WTC11 (cell line): ENCODE measurements around the gene NEBL. TPM values are rescaled to one million over a fixed set of nuclear protein-coding genes. Genes with fewer than 3 reads are reported as not detected.

Source experiments
- ATAC-seq: fragments of 200-7000 bp; cut with Tn5 transposase; 2 replicates; pipeline ENCODE4 v1.10.0; 2021; ENCODE audit warnings: mild to moderate bottlenecking, moderate library complexity
- CTCF ChIA-PET: fragments of 300-600 bp; sonication (Branson Sonifier 250); formaldehyde crosslinking; loops from one replicate; lab custom pipeline; 2021; ENCODE audit warnings: antibody characterized with exemption; lab: Charles Lee
- POLR2A ChIA-PET: fragments of 350-600 bp; sonication (Branson Sonifier 250); formaldehyde crosslinking; loops from one replicate; lab custom pipeline; 2021; ENCODE audit warnings: antibody characterized with exemption; lab: Charles Lee
- DNase-seq: peaks from one replicate; pipeline ENCODE4 v3.0.0; 2021; ENCODE audit warnings: low spot score
- H3K27ac Mint-ChIP-seq: 2 replicates; pipeline ENCODE4 v1.8.0; 2021; ENCODE audit warnings: mixed read lengths
- H3K27me3 Mint-ChIP-seq: 2 replicates; pipeline ENCODE4 v1.8.0; 2021; ENCODE audit warnings: low read depth, mild to moderate bottlenecking, moderate library complexity, mixed read lengths
- H3K36me3 Mint-ChIP-seq: 2 replicates; pipeline ENCODE4 v1.8.0; 2021; ENCODE audit warnings: mixed read lengths
- H3K4me1 Mint-ChIP-seq: 2 replicates; pipeline ENCODE4 v1.8.0; 2022; ENCODE audit warnings: mixed read lengths
- H3K4me3 Mint-ChIP-seq: 2 replicates; pipeline ENCODE4 v1.8.0; 2021; ENCODE audit warnings: mild to moderate bottlenecking, moderate library complexity, mixed read lengths
- H3K9me3 Mint-ChIP-seq: 2 replicates; pipeline ENCODE4 v1.8.0; 2021; ENCODE audit warnings: mixed read lengths
- ATF6 ChIP-seq: sonication (generic); formaldehyde crosslinking; IDR thresholded peaks from 2 replicates; pipeline ENCODE4 v1.8.1; 2023; ENCODE audit warnings: mild to moderate bottlenecking, missing genetic modification reagents
- CBFB ChIP-seq: sonication (generic); formaldehyde crosslinking; IDR thresholded peaks from 2 replicates; pipeline ENCODE4 v1.8.1; 2022; ENCODE audit warnings: mild to moderate bottlenecking, low read depth, missing genetic modification reagents
- E2F5 ChIP-seq: sonication (generic); formaldehyde crosslinking; IDR thresholded peaks from 2 replicates; pipeline ENCODE4 v1.8.1; 2022; ENCODE audit warnings: mild to moderate bottlenecking, moderate library complexity, missing genetic modification reagents
- ESRRA ChIP-seq: sonication (generic); formaldehyde crosslinking; IDR thresholded peaks from 2 replicates; pipeline ENCODE4 v1.8.1; 2022; ENCODE audit warnings: mild to moderate bottlenecking, missing genetic modification reagents, borderline replicate concordance
- FOXJ3 ChIP-seq: sonication (generic); formaldehyde crosslinking; IDR thresholded peaks from 2 replicates; pipeline ENCODE4 v1.9.0; 2021; ENCODE audit warnings: missing genetic modification reagents, mild to moderate bottlenecking, borderline replicate concordance
- GTF2I ChIP-seq: fragments of 250-450 bp; sonication (Bioruptor Pico); conservative IDR thresholded peaks from 2 replicates; pipeline ENCODE4 v1.4.0; 2021; ENCODE audit warnings: mild to moderate bottlenecking
- IRF2 ChIP-seq: sonication (generic); formaldehyde crosslinking; IDR thresholded peaks from 2 replicates; pipeline ENCODE4 v1.8.0; 2022; ENCODE audit warnings: low read depth, missing genetic modification reagents, borderline replicate concordance
- JAZF1 ChIP-seq: fragments of 250-450 bp; sonication (Bioruptor Pico); IDR thresholded peaks from 2 replicates; pipeline ENCODE4 v1.9.0; 2021; ENCODE audit warnings: moderate library complexity, mild to moderate bottlenecking, inconsistent platforms
- RORB ChIP-seq: fragments of 250-450 bp; sonication (Bioruptor Pico); IDR thresholded peaks from 2 replicates; pipeline ENCODE4 v1.9.0; 2021; ENCODE audit warnings: mild to moderate bottlenecking
- ZNF232 ChIP-seq: sonication (generic); formaldehyde crosslinking; IDR thresholded peaks from 2 replicates; pipeline ENCODE4 v1.8.0; 2022; ENCODE audit warnings: mild to moderate bottlenecking, missing genetic modification reagents
- ZNF396 ChIP-seq: fragments of 250-450 bp; sonication (Bioruptor Pico); IDR thresholded peaks from 2 replicates; pipeline ENCODE4 v1.8.0; 2021; ENCODE audit warnings: mild to moderate bottlenecking, moderate library complexity, borderline replicate concordance
- ZNF416 ChIP-seq: fragments of 250-450 bp; sonication (Bioruptor Pico); IDR thresholded peaks from 2 replicates; pipeline ENCODE4 v1.9.0; 2021; ENCODE audit warnings: mild to moderate bottlenecking, inconsistent platforms
- total RNA-seq: library from RNA; stranded (reverse); gene quantifications from 3 replicates; pipeline ENCODE4 v1.2.3, GENCODE V29; 2021
- TF ChIP-seq, protein P1 (sequence below): sonication (generic); formaldehyde crosslinking; IDR thresholded peaks from 2 replicates; pipeline ENCODE4 v1.8.0; 2023; ENCODE audit warnings: missing genetic modification reagents, mild to moderate bottlenecking, borderline replicate concordance
- TF ChIP-seq, protein P2 (sequence below): sonication (generic); formaldehyde crosslinking; IDR thresholded peaks from 2 replicates; pipeline ENCODE4 v1.8.0; 2022; ENCODE audit warnings: missing genetic modification reagents
- TF ChIP-seq, protein P3 (sequence below): fragments of 250-450 bp; sonication (Bioruptor Pico); IDR thresholded peaks from 2 replicates; pipeline ENCODE4 v1.9.0; 2021; ENCODE audit warnings: mild to moderate bottlenecking
- TF ChIP-seq, protein P4 (sequence below): sonication (generic); formaldehyde crosslinking; IDR thresholded peaks from 2 replicates; pipeline ENCODE4 v1.8.1; 2023; ENCODE audit warnings: mild to moderate bottlenecking, missing genetic modification reagents, moderate library complexity

The NEBL gene
- total RNA-seq, 1 experiment from 2014 or later, result 8.9 TPM

GRCh38 chr10:20936396-20936795 is 39.3 kb upstream of the NEBL start (continued):
- TF ChIP-seq, protein P1, sequence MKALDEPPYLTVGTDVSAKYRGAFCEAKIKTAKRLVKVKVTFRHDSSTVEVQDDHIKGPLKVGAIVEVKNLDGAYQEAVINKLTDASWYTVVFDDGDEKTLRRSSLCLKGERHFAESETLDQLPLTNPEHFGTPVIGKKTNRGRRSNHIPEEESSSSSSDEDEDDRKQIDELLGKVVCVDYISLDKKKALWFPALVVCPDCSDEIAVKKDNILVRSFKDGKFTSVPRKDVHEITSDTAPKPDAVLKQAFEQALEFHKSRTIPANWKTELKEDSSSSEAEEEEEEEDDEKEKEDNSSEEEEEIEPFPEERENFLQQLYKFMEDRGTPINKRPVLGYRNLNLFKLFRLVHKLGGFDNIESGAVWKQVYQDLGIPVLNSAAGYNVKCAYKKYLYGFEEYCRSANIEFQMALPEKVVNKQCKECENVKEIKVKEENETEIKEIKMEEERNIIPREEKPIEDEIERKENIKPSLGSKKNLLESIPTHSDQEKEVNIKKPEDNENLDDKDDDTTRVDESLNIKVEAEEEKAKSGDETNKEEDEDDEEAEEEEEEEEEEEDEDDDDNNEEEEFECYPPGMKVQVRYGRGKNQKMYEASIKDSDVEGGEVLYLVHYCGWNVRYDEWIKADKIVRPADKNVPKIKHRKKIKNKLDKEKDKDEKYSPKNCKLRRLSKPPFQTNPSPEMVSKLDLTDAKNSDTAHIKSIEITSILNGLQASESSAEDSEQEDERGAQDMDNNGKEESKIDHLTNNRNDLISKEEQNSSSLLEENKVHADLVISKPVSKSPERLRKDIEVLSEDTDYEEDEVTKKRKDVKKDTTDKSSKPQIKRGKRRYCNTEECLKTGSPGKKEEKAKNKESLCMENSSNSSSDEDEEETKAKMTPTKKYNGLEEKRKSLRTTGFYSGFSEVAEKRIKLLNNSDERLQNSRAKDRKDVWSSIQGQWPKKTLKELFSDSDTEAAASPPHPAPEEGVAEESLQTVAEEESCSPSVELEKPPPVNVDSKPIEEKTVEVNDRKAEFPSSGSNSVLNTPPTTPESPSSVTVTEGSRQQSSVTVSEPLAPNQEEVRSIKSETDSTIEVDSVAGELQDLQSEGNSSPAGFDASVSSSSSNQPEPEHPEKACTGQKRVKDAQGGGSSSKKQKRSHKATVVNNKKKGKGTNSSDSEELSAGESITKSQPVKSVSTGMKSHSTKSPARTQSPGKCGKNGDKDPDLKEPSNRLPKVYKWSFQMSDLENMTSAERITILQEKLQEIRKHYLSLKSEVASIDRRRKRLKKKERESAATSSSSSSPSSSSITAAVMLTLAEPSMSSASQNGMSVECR (CRISPR knock-in tag), result no peak

- no peak for ATAC-seq
- no peak overlapping the region for H3K4me3 Mint-ChIP-seq
- peaks cover 55% of the 10 kb centered on the region for H3K9me3 Mint-ChIP-seq
- peaks cover 37% of the 10 kb centered on the region for H3K36me3 Mint-ChIP-seq
- ChIA-PET CTCF (no interaction called here), POLR2A (no interaction called here)
- DNase-seq, result no peak
- H3K4me1 Mint-ChIP-seq, result no peaks in the 10 kb centered on the region
- no peak overlapping the region for H3K27ac Mint-ChIP-seq
- no peaks in the 10 kb centered on the region for H3K27me3 Mint-ChIP-seq
- TF ChIP-seq GTF2I (no peak), CBFB (no peak), RORB (no peak), JAZF1 (no peak), ZNF416 (no peak), IRF2 (CRISPR knock-in tag) (no peak), ZNF232 (CRISPR knock-in tag) (no peak), ATF6 (CRISPR knock-in tag) (no peak), E2F5 (CRISPR knock-in tag) (no peak), ESRRA (no peak), ZNF396 (CRISPR knock-in tag) (no peak), FOXJ3 (CRISPR knock-in tag) (no peak)
- TF ChIP-seq, protein P1 (CRISPR knock-in tag), result no peak
- TF ChIP-seq, protein P2, sequence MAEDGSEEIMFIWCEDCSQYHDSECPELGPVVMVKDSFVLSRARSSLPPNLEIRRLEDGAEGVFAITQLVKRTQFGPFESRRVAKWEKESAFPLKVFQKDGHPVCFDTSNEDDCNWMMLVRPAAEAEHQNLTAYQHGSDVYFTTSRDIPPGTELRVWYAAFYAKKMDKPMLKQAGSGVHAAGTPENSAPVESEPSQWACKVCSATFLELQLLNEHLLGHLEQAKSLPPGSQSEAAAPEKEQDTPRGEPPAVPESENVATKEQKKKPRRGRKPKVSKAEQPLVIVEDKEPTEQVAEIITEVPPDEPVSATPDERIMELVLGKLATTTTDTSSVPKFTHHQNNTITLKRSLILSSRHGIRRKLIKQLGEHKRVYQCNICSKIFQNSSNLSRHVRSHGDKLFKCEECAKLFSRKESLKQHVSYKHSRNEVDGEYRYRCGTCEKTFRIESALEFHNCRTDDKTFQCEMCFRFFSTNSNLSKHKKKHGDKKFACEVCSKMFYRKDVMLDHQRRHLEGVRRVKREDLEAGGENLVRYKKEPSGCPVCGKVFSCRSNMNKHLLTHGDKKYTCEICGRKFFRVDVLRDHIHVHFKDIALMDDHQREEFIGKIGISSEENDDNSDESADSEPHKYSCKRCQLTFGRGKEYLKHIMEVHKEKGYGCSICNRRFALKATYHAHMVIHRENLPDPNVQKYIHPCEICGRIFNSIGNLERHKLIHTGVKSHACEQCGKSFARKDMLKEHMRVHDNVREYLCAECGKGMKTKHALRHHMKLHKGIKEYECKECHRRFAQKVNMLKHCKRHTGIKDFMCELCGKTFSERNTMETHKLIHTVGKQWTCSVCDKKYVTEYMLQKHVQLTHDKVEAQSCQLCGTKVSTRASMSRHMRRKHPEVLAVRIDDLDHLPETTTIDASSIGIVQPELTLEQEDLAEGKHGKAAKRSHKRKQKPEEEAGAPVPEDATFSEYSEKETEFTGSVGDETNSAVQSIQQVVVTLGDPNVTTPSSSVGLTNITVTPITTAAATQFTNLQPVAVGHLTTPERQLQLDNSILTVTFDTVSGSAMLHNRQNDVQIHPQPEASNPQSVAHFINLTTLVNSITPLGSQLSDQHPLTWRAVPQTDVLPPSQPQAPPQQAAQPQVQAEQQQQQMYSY, result no peak
- TF ChIP-seq, protein P3, sequence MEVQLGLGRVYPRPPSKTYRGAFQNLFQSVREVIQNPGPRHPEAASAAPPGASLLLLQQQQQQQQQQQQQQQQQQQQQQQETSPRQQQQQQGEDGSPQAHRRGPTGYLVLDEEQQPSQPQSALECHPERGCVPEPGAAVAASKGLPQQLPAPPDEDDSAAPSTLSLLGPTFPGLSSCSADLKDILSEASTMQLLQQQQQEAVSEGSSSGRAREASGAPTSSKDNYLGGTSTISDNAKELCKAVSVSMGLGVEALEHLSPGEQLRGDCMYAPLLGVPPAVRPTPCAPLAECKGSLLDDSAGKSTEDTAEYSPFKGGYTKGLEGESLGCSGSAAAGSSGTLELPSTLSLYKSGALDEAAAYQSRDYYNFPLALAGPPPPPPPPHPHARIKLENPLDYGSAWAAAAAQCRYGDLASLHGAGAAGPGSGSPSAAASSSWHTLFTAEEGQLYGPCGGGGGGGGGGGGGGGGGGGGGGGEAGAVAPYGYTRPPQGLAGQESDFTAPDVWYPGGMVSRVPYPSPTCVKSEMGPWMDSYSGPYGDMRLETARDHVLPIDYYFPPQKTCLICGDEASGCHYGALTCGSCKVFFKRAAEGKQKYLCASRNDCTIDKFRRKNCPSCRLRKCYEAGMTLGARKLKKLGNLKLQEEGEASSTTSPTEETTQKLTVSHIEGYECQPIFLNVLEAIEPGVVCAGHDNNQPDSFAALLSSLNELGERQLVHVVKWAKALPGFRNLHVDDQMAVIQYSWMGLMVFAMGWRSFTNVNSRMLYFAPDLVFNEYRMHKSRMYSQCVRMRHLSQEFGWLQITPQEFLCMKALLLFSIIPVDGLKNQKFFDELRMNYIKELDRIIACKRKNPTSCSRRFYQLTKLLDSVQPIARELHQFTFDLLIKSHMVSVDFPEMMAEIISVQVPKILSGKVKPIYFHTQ, result no peak
- TF ChIP-seq, protein P4, sequence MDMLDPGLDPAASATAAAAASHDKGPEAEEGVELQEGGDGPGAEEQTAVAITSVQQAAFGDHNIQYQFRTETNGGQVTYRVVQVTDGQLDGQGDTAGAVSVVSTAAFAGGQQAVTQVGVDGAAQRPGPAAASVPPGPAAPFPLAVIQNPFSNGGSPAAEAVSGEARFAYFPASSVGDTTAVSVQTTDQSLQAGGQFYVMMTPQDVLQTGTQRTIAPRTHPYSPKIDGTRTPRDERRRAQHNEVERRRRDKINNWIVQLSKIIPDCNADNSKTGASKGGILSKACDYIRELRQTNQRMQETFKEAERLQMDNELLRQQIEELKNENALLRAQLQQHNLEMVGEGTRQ, result no peak
Observed at GRCh38 chr10:20935931-20936330, 38.8 kb upstream of the NEBL start.
